ENCODE data around the gene RAB26.

Gene RAB26

DNA sequence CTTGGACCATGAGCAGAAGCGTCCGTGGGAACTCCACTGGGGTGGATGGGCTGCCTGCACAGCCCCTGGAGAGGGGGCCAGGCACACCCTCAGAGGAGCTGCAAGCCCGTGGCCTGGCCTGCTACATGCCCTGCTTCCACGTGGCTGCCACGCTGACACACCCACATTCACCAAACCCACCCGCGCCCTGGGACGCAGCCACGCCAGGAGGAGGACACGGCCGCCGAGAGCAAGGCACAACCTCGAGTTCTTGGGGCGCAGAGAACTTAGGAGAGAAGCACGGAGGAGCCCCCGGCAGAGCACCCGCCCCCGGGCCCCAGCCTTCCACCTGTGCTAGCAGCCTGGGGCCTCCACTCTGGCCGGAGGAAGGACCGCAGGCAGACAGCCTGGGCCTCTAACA, 29.1 kb downstream of the RAB26 start:
- TF ChIP-seq, protein P1, sequence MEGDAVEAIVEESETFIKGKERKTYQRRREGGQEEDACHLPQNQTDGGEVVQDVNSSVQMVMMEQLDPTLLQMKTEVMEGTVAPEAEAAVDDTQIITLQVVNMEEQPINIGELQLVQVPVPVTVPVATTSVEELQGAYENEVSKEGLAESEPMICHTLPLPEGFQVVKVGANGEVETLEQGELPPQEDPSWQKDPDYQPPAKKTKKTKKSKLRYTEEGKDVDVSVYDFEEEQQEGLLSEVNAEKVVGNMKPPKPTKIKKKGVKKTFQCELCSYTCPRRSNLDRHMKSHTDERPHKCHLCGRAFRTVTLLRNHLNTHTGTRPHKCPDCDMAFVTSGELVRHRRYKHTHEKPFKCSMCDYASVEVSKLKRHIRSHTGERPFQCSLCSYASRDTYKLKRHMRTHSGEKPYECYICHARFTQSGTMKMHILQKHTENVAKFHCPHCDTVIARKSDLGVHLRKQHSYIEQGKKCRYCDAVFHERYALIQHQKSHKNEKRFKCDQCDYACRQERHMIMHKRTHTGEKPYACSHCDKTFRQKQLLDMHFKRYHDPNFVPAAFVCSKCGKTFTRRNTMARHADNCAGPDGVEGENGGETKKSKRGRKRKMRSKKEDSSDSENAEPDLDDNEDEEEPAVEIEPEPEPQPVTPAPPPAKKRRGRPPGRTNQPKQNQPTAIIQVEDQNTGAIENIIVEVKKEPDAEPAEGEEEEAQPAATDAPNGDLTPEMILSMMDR (IDR thresholded peaks at IDR 0.05; ENCODE audit: low read depth, low read length) = no peak
- DNase-seq (ENCODE audit: low read depth, low spot score) = no peak
- in situ Hi-C loops (cut with HindIII; ENCODE audit: low sequenced_read_pairs) = no loop called here
- H3K4me3 ChIP-seq (ENCODE audit: low read depth, low read length) = no peak overlapping the region

DNA sequence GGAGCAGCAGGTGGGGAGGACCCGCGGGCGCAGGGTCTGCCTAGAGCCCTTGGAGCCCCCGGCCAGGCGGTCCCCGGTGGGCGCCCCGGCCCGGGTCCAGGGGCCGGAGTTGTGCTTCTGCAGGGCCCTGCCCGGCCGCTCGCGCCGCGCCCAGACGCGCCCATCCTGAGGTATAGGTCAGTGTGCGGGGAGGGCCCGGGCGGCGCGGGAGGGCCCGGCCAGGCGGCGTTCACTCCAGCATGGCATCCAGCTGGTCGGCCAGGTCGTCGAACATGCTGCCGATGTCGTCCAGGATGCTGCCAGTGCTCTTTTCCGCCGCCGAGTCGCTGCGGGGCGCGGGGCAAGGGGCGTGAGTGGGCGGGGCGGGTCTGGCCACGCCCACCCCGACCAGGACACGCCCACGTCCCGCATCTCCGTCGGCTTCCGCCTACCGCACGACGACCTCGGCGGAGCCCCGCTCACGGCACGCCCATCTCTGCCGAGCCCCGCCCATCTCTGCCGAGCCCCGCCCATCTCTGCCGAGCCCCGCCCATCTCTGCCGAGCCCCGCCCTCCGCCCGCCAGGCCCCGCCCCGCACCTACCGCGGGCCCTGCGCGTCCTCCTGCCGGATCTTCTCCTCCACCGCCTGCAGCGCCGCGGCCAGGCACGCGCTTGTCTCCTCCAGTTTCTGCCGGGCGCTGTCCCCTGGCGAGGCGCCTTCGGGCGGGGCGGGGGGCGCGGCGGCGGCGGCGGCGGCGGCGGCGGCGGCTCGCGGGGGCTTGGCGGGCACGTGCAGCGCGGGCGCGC, 30.1 kb downstream of the RAB26 start:
- no peak overlapping the region for H3K4me3 ChIP-seq (ENCODE audit: low read depth, low read length)
- peak; percentile 22 for DNase-seq (ENCODE audit: low read depth, low spot score)
- TF ChIP-seq, protein P1 (IDR thresholded peaks at IDR 0.05; ENCODE audit: low read depth, low read length) = no peak
- in situ Hi-C loops (cut with HindIII; ENCODE audit: low sequenced_read_pairs) = no loop called here

DNA sequence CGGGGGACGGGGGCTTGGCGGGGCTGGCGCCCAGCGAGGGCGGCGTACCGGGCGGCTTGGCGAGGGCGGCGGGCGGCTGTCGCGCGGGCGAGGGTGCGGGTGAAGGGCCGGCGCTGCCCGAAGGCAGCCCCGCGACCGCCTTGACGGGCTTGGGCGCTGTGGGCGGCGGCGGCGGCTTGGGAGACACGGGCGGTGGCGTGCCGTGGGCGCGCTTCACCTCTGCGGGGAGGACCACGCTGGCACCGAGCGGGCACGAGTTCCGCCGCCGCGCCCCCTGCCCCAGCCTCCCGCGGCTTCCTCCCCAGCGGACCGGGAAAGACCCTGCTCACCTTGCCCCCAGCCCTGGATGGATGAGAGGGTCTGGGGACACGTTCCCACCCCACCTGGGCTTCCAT, 30.7 kb downstream of the RAB26 start:
- in situ Hi-C loops (cut with HindIII; ENCODE audit: low sequenced_read_pairs) = no loop called here
- DNase-seq (ENCODE audit: low read depth, low spot score) = no peak
- H3K4me3 ChIP-seq (ENCODE audit: low read depth, low read length) = no peak overlapping the region
- TF ChIP-seq, protein P1 (IDR thresholded peaks at IDR 0.05; ENCODE audit: low read depth, low read length) = no peak

DNA sequence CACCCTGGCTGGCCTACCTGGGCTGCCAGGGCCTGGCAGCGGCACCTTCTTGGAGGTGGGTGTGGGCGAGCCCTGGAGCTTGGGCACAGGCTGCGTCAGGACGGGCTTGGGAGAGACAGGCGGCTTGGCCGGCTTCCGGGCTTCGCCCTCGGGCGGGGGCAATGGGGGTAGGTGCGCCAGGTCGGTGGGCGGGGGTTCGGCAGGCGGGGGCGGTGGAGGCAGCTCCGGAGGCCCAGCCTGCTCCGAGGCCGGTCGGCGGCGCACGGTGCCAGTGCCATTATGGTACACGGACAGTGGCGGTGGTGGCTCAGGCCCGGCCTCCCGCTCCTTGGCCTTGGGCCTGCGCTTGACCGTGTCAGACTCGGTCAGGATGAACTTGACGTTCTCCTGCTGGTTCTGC, 31.2 kb downstream of the RAB26 start:
- TF ChIP-seq, protein P1 (IDR thresholded peaks at IDR 0.05; ENCODE audit: low read depth, low read length) = no peak
- in situ Hi-C loops (cut with HindIII; ENCODE audit: low sequenced_read_pairs) = no loop called here
- no peak overlapping the region for H3K4me3 ChIP-seq (ENCODE audit: low read depth, low read length)
- DNase-seq (ENCODE audit: low read depth, low spot score) = no peak

DNA sequence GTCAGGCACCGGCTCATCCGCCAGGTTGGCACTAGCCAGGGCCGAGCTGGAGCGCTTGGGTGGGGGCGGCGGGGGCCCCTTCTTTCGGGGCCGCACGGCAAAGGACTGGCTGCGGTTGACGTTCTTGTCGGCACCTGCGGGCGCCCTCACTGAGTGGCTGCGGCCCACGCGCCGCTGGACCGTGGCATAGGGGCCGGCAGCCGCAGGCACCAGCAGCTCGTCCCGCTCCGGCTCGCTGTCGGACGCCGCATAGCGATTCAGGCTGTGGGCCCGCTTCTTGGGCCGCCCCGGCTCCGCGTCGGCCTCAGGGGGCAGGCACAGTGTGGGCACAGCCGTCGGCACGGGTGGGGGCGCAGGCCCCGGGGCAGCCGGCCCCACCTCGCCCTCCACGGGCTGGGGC, 32.0 kb downstream of the RAB26 start:
- TF ChIP-seq, protein P1 (IDR thresholded peaks at IDR 0.05; ENCODE audit: low read depth, low read length) = no peak
- in situ Hi-C loops (cut with HindIII; ENCODE audit: low sequenced_read_pairs) = no loop called here

DNA sequence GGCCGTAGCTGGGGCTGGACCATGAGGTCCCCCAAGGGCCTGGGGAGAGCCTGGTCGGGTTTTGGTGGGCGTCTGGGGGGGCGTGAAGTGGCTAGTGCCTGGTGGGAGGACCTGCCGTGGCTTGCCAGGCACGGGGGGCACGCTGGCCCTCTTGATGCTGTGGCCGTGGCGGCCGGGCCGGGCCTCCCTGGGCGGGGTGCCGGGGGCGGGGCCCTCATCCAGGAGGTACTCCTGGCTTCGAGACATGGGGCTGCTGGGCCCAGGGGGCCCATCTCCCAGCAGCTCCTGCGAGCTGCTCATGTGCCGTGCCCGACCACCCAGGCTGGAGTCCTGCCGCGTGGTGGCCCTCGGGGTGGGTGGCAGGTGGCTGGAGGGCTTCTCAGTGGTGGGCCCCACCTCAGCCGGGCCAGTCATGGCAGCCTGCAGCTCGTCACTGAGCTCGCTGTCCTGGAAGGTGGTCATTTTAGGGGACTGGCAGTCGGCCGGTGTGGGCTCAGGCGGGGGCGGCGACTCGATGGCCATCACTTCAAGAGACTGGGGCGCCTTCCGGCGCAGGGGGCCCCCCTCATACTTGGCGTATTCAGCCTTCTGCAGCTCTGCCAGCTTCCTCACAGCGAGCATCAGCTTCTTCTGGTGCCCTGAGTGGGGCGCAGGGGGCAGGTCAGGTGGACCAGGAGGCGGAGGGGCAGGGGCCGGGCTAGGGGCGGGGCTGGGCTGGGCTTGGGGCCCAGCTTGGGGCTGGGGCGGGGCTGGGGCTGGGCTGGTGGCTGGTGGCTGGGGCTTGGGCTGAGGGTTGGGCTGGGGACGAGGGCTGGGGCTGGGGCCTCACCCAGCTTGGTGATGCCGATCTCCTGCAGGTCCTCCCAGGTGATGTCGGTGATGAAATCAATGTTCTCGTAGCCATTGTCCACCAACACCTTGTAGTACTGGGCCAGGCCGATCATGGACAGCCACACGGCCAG, 32.8 kb downstream of the RAB26 start:
- in situ Hi-C loops (cut with HindIII; ENCODE audit: low sequenced_read_pairs) = no loop called here
- H3K4me3 ChIP-seq (ENCODE audit: low read depth, low read length) = no peak overlapping the region
- no peak for DNase-seq (ENCODE audit: low read depth, low spot score)
- TF ChIP-seq, protein P1 (IDR thresholded peaks at IDR 0.05; ENCODE audit: low read depth, low read length) = no peak

More for the DNA sequence above, 32.0 kb downstream of the RAB26 start:
- no peak for DNase-seq (ENCODE audit: low read depth, low spot score)
- H3K4me3 ChIP-seq (ENCODE audit: low read depth, low read length) = no peak overlapping the region
